ENCODE data around the gene GAS7. TPM values are rescaled to one million over a fixed set of nuclear protein-coding genes. Genes with fewer than 3 reads are reported as not detected.

Gene GAS7
- total RNA-seq, 1 donor from 2014 or later, result 4.8 TPM

DNA sequence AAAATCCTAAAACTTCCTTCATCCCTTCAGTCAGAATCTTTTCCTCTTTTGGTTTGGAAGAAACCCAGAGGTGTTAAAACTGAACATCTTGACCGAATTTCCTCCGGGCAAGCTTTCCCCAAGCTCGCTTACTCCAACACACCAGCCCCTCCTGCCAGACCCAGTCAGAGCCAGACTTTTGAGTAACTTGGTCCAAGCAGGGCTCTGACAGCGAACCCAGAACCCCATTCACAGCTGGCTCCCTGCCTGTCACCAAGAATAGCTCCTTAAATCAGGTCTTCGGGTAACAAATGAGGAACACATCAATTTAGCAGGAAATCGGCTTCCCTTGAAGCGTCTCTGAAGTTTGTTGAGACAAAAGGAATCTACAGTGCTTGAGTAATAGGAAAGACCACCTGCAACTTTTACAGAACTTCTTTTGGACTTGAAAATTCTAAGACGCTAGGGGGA lies 27.3 kb downstream of the GAS7 start:
- no peak for DNase-seq

DNA sequence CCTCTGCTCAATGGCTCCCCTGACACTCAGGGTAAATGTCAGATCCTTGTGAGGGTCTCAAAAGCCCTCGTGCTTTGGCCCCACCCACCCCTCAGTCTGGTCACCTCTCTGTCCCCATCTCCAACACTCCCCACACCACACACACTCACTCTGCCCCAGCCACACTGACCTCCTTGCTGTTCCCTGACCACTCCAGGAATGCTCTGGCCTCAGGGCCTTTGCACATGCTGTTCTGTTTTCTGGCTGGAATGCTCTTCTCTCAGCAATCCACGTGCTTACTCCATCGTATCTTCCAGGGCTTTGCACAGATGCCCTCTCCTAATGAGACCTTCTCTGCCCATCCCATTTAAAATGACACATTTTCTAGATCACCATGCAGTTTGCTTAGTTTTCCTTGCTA lies 28.2 kb downstream of the GAS7 start:
- no peak for DNase-seq

DNA sequence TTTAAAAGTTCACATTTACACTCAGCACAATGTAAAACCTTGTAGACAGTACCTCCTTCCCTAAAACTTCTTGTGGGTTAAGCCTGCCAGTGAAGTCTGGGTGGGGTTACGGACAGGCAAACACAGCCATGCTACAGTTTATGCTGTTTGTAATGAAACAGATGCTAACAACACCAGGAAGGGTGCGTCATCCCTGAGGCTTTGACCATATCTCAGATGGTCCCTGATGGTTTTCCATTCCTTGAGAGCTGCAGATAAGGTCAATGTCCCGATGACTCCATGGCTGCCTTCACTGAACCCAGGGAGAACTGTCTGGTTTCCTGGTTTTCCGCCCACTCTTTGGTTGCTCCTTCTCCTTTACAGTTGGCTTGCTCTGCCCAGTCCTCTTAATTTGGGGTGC lies 29.1 kb downstream of the GAS7 start:
- DNase-seq, result no peak

GRCh38 chr17:10166176-10166935 lies 32.0 kb downstream of the GAS7 start:
- DNase-seq, result no peak

- DNase-seq, result no peak
These were observed 36.3 kb downstream of the GAS7 start for GRCh38 chr17:10162096-10162495.

DNA sequence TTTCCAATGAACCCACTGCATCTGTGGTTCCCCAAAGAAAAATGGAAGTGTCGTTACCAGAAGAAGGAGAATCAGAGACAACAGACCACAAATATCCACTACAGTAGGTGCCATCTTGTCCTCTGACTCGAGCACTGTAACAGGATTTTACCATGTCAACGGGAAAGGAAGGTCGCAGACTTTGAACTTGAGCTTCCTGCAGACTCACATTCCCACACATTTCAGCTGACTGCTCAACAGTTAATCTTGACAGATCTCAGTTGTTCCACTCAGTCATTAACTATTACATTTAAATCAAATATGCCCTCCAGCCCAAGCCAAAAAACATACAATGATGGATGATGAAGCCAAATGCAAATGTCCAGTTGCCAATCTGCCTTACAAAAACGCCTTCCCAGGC lies 37.0 kb downstream of the GAS7 start:
- DNase-seq, result peak; percentile 8

- no peak for DNase-seq
These were observed 41.3 kb downstream of the GAS7 start for GRCh38 chr17:10156948-10157607.

GRCh38 chr17:10156599-10156947 lies 41.8 kb downstream of the GAS7 start:
- no peak for DNase-seq

DNA sequence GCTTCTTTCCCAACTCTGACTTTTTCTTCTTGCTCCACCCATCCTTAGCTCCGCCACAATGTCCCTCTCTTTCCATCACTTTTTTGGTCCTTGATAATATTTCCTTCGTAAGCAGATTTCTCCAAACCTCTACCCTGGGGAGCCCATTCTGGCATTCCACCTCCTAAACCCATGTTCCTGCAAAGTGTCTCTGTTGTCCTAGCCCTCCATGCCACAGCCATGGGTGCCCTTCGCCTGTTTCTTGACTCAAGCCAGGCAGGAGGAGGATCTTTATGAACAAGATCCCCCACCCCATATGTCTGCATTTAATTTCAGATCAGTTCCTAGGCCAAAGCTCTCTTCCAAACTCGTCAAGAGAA lies 42.4 kb downstream of the GAS7 start:
- no peak for DNase-seq

- DNase-seq, result no peak
These were observed 42.9 kb downstream of the GAS7 start for GRCh38 chr17:10155371-10156076.

- DNase-seq, result no peak
These were observed 46.5 kb downstream of the GAS7 start for GRCh38 chr17:10151667-10152496.

DNA sequence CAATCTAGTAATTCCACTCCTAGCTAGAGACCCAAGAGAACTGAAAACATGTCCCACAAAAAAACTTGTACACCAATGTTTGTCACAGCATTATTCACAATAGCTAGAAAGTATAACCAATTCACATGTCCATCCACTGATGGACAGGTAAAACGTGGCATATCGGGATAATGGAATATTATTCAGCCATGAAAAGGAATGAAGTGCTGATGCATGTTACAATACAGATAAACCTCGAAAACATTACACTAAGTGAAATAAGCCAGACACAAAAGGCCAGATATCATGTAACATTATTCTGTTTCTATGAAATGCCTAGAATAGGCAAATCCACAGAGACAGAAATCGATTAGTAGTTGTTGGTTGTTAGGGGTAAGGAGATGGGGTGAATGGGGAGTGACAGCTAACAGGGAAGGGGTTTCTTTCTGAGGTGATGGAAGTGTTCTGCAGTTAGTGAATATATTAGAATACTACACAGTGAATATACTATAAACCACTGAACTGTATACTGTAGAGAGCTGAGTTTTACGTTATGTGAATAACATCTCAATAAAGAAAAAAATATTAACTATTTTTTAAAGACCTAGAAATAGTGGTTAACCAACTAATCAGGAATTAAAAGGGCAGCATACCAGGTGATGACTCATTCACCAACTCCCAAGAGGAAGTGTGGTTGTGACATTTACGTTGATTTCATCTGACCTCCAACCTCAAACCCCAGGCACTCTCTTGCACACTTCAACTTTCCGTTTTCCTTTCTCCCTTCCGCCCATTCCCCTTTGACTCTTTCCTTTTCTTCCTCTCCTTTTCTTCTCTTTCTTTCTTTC lies 48.6 kb downstream of the GAS7 start:
- DNase-seq, result no peak

DNA sequence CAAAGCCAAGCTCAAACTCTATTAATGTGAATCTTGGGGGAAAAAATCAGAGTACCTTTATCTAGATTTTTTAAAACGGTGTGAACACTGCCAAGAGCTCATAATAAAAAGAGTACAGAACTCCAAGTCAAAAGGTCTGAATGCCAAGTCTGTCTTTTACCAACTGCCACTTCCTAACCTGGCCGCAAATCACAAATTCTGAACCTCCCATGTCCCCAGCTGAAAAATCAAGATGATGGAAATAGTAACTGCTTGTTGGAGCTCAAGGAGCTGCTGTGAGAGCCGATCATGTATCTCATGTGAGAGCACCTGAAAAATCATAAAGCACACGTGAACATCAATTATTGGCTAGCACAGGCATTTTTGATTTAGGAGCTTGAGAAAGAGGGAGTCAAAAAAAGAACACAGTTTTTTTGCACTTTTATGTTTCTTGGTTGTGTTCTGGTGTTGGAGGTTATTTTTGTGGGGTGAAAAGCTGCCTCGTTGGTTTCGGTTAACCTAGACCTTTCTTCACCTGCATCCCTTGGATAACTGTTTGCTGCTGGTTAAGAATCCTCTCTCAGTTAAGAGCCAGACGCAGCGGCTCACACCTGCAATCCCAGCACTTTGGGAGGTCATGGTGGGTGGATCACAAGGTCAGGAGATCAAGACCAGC lies 50.5 kb downstream of the GAS7 start:
- DNase-seq, result no peak

DNA sequence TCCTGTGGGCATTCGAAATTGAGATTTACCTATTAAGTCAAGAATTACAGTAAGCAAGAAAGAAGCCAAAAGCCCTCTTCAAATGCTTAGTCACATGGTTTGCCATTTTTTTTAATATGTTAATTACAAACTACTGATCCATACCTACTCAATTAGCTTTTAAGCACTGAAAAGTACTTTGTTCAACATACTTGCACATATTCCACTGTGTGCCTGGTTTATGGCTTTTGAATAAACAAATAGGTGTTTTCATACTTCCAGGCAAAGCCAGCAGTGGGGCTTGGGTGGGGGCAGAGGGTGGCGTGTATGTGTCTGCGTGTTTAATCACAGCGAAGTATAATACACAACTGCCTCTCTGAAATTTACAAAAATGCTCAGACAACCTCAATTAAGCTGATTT lies 51.4 kb downstream of the GAS7 start:
- no peak for DNase-seq

- DNase-seq, result no peak
These were observed 53.4 kb downstream of the GAS7 start for GRCh38 chr17:10144982-10145381.

GRCh38 chr17:10144456-10144855 lies 54.0 kb downstream of the GAS7 start:
- DNase-seq, result no peak

- no peak for DNase-seq
These were observed 57.0 kb downstream of the GAS7 start for GRCh38 chr17:10141436-10141835.

DNA sequence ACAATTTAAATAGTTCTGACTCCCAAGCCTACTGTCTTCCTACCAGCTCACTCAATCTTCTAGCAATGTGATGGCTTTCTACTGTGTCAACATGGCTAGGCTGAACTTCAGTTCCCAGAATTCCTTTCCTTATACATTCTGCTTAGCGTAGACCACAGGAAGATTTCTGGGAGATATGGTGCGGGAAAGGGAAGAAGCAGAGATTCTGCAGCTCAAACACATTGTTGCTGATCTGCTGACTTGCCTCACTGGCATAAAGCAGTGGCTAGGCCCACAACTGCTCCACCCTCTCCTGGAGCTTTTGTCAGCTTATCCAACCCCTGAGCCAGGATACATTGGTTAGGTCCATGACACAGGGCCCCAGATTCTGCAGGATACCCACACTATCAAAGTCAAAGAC lies 58.8 kb downstream of the GAS7 start:
- DNase-seq, result no peak

- DNase-seq, result no peak
These were observed 62.0 kb downstream of the GAS7 start for GRCh38 chr17:10136258-10136981.

GRCh38 chr17:10135539-10136257 lies 62.7 kb downstream of the GAS7 start:
- DNase-seq, result no peak

All from dermis blood vessel endothelial cell (primary cell).